B cell (primary cell): ENCODE results near the gene SCN4A. TPM values are rescaled to one million over a fixed set of nuclear protein-coding genes. Genes with fewer than 3 reads are reported as not detected.

Experiments
- ATAC-seq: fragments of 200-7000 bp; cut with Tn5 transposase; one replicate; pipeline ENCODE4 v1.10.0; 2021; ENCODE audit warnings: low read depth, mild to moderate bottlenecking, moderate number of reproducible peaks, moderate library complexity
- CTCF ChIA-PET: fragments of 350-600 bp; sonication (Branson Sonifier 250); formaldehyde crosslinking; loops from one replicate; lab custom pipeline; 2021; ENCODE audit warnings: antibody characterized with exemption, inconsistent platforms; lab: Charles Lee
- POLR2A ChIA-PET: fragments of 350-600 bp; sonication (Branson Sonifier 250); formaldehyde crosslinking; loops from one replicate; lab custom pipeline; 2021; ENCODE audit warnings: antibody characterized with exemption; lab: Charles Lee
- DNase-seq: peaks from one replicate; pipeline ENCODE4 v3.0.0; 2013
- H2AFZ ChIP-seq: 2 replicates; pipeline ENCODE4 v1.6.1; 2012; ENCODE audit warnings: mild to moderate bottlenecking, low read depth, low read length; ENCODE audit not compliant: insufficient read depth, poor library complexity, severe bottlenecking
- H3K27ac ChIP-seq, 2 donors: 1 replicate in 1 of 2; 2 replicates in 1 of 2; pipeline ENCODE4 v1.5.1; 2012 to 2013; ENCODE audit warnings: low read length in 2 of 2, mild to moderate bottlenecking in 2 of 2, moderate library complexity in 1 of 2
- H3K27me3 ChIP-seq, 4 experiments: fragments of 200-600 bp in 1 of 4; sonication (generic) in 1 of 4; replicated peaks in 1 of 4; 1 replicate in 2 of 4; 2 replicates in 2 of 4; pipeline versions ENCODE4 v1.6.1 to v1.7.0; 2013 to 2016; ENCODE audit warnings: low read length in 3 of 4, mild to moderate bottlenecking in 2 of 4, mixed read lengths in 1 of 4, moderate library complexity in 1 of 4; ENCODE audit not compliant: insufficient read depth in 4 of 4, control insufficient read depth in 3 of 4; ENCODE audit errors: control extremely low read depth in 1 of 4
- H3K36me3 ChIP-seq, 2 experiments: replicated peaks in 1 of 2; 1 replicate in 1 of 2; 2 replicates in 1 of 2; pipeline versions ENCODE4 v1.6.1 to v1.7.1; 2013; ENCODE audit warnings: low read length in 1 of 2; ENCODE audit not compliant: insufficient read depth in 2 of 2, control insufficient read depth in 1 of 2; ENCODE audit errors: control extremely low read depth in 1 of 2, extremely low read depth in 1 of 2
- H3K4me1 ChIP-seq, 2 donors: fragments of 200-600 bp in 1 of 2; sonication (generic) in 1 of 2; 1 replicate in 1 of 2; 2 replicates in 1 of 2; pipeline versions ENCODE4 v1.5.1 to v1.6.1; 2013 to 2017; ENCODE audit warnings: low read length in 2 of 2; ENCODE audit not compliant: control insufficient read depth in 2 of 2, insufficient read depth in 2 of 2
- H3K4me2 ChIP-seq: replicated peaks from 2 replicates; pipeline ENCODE3; 2012; ENCODE audit warnings: mild to moderate bottlenecking, low read depth, low read length; ENCODE audit not compliant: poor library complexity, severe bottlenecking
- H3K4me3 ChIP-seq, 5 experiments: fragments of 200-600 bp in 1 of 5; sonication (generic) in 1 of 5; 1 replicate in 3 of 5; 2 replicates in 2 of 5; pipeline versions ENCODE4 v1.5.1 to v1.7.0; 2011 to 2016; ENCODE audit warnings: low read length in 4 of 5, mild to moderate bottlenecking in 4 of 5, low read depth in 2 of 5, control low read depth in 1 of 5, moderate library complexity in 1 of 5; ENCODE audit not compliant: insufficient read depth in 1 of 5; ENCODE audit errors: control extremely low read depth in 1 of 5, extremely low read depth in 1 of 5
- H3K79me2 ChIP-seq: fragments of 200-600 bp; sonication (generic); one replicate; pipeline ENCODE4 v1.6.0; 2016; ENCODE audit warnings: low read length; ENCODE audit not compliant: control insufficient read depth, insufficient read depth
- H3K9ac ChIP-seq: fragments of 200-600 bp; sonication (generic); 2 replicates; pipeline ENCODE4 v1.6.1; 2017; ENCODE audit warnings: mild to moderate bottlenecking, low read length, moderate library complexity
- H3K9me3 ChIP-seq, 3 donors: one replicate each; pipeline versions ENCODE4 v1.6.1 to v1.7.1; 2013; ENCODE audit warnings: low read length in 2 of 3; ENCODE audit not compliant: control insufficient read depth in 2 of 3, insufficient read depth in 1 of 3; ENCODE audit errors: control extremely low read depth in 1 of 3
- H4K20me1 ChIP-seq: 2 replicates; pipeline ENCODE4 v1.6.0; 2012; ENCODE audit warnings: mild to moderate bottlenecking, low read length; ENCODE audit not compliant: insufficient read depth, control insufficient read depth, poor library complexity, severe bottlenecking
- H3K27ac Mint-ChIP-seq: one replicate; pipeline ENCODE4 v1.8.0; 2021; ENCODE audit warnings: mixed read lengths
- H3K27me3 Mint-ChIP-seq: one replicate; pipeline ENCODE4 v1.8.0; 2021; ENCODE audit warnings: mixed read lengths
- H3K4me1 Mint-ChIP-seq: one replicate; pipeline ENCODE4 v1.8.0; 2021; ENCODE audit warnings: mixed read lengths
- H3K4me3 Mint-ChIP-seq: one replicate; pipeline ENCODE4 v1.8.0; 2021; ENCODE audit warnings: mixed read lengths
- H3K9me3 Mint-ChIP-seq: one replicate; pipeline ENCODE4 v1.8.0; 2022; ENCODE audit warnings: mixed read lengths; ENCODE audit not compliant: insufficient read depth
- EZH2 ChIP-seq: IDR thresholded peaks from 2 replicates; pipeline ENCODE4 v1.6.1; 2012; ENCODE audit warnings: borderline replicate concordance, low read depth, mild to moderate bottlenecking, moderate library complexity, low read length; ENCODE audit not compliant: insufficient read depth, poor library complexity, severe bottlenecking
- WGBS: methylation state at CpG from one replicate; pipeline ENCODE4 v1.1.5; 2013; ENCODE audit warnings: missing lambda C conversion rate; ENCODE audit not compliant: insufficient coverage; 5-methylcytosine and 5-hydroxymethylcytosine counted together
- intact Hi-C: fragments of 100-400 bp; cut with micrococcal nuclease; formaldehyde crosslinking; loops from one replicate; pipeline ENCODE4 v1.10.0; 2022
- polyA plus RNA-seq: library from polyadenylated mRNA; depleted of rRNA; stranded (reverse); fragments of >200 nt; gene quantifications from 2 replicates; pipeline ENCODE4 v1.2.3, GENCODE V29; 2012
- total RNA-seq, 2 donors: library from RNA; stranded (reverse); fragments of 120-200 nt in 1 of 2; gene quantifications; 1 replicate in 1 of 2; 2 replicates in 1 of 2; pipeline versions ENCODE4 v1.2.3 to v1.2.4, GENCODE V29; 2013 to 2022
- TF ChIP-seq, protein P1 (sequence below): fragments of 200-600 bp; IDR thresholded peaks from one replicate; pipeline ENCODE4 v1.8.0; 2022; ENCODE audit warnings: antibody characterized with exemption, mild to moderate bottlenecking

SCN4A gene
- total and polyA plus RNA-seq, 2 donors (not counting 1 experiment from before 2014, with no cell fraction given), result 1.1 to 1.4 TPM

- TF ChIP-seq, protein P1, sequence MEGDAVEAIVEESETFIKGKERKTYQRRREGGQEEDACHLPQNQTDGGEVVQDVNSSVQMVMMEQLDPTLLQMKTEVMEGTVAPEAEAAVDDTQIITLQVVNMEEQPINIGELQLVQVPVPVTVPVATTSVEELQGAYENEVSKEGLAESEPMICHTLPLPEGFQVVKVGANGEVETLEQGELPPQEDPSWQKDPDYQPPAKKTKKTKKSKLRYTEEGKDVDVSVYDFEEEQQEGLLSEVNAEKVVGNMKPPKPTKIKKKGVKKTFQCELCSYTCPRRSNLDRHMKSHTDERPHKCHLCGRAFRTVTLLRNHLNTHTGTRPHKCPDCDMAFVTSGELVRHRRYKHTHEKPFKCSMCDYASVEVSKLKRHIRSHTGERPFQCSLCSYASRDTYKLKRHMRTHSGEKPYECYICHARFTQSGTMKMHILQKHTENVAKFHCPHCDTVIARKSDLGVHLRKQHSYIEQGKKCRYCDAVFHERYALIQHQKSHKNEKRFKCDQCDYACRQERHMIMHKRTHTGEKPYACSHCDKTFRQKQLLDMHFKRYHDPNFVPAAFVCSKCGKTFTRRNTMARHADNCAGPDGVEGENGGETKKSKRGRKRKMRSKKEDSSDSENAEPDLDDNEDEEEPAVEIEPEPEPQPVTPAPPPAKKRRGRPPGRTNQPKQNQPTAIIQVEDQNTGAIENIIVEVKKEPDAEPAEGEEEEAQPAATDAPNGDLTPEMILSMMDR, result no peak
- TF ChIP-seq EZH2, result no peak
- H3K4me1 Mint-ChIP-seq, result peaks cover 85% of the 10 kb centered on the region
- no peaks in the 10 kb centered on the region for H3K27me3 Mint-ChIP-seq
- H3K4me2 ChIP-seq, result peak within 1 kb of the TSS; percentile 97
- no peaks in the 10 kb centered on the region for H3K9me3 Mint-ChIP-seq
- CTCF ChIA-PET, result interaction anchor here (0.6 to 26.0 kb wide), 14 partner anchors 10 to 201 kb away, joined by 3 to 834 read pairs (median 8); partner anchors contain the start of gene GH1
- H4K20me1 ChIP-seq, result peaks cover 46% of the 10 kb centered on the region
- H3K36me3 ChIP-seq, result peaks cover 0 to 48% of the 10 kb centered on the region in 2 experiments
- peak within 1 kb of the TSS; percentile 99 for H3K4me3 Mint-ChIP-seq
- peak within 1 kb of the TSS; percentile 50 for H2AFZ ChIP-seq
- H3K27ac Mint-ChIP-seq, result peak within 1 kb of the TSS; percentile 97
- intact Hi-C loops, result loop anchor here (1.0 to 5.0 kb wide), 5 partner anchors 10 to 565 kb away; partner anchors contain the start of genes ICAM2 and POLG2
- POLR2A ChIA-PET, result interaction anchor here (0.6 to 12.1 kb wide), 14 partner anchors 7 to 214 kb away, joined by 3 to 360 read pairs (median 7); partner anchors contain the start of genes GH1 and ICAM2
- peaks cover 94% of the 10 kb centered on the region for H3K79me2 ChIP-seq
- no peaks in the 10 kb centered on the region for H3K27me3 ChIP-seq
- peaks cover 0 to 11% (median 6%) of the 10 kb centered on the region in 3 donors for H3K9me3 ChIP-seq
- ATAC-seq (peak; percentile 79), DNase-seq (peak; percentile 89)
- 0% methylated on average over 18 of the region's 19 CpGs for WGBS
- H3K27ac ChIP-seq, result peak within 1 kb of the TSS; percentile 83 to 85
- H3K4me1 ChIP-seq, result peaks cover 68 to 84% of the 10 kb centered on the region in 2 donors
- peak within 1 kb of the TSS; percentile 80 to 100 (median 97) for H3K4me3 ChIP-seq
- H3K9ac ChIP-seq, result peak within 1 kb of the TSS; percentile 97
These were observed 40.6 kb downstream of the SCN4A start, which contains the start of gene CD79B for GRCh38 chr17:63931981-63932561. CD79B (minus strand) TSS chr17:63932331; CDS start chr17:63932261, 70 bp downstream.
